Right lobe of liver (tissue), 6 donors: Measurements from ENCODE around the gene NAT16. TPM values are rescaled to one million over a fixed set of nuclear protein-coding genes. Genes with fewer than 3 reads are reported as not detected.

Experiments
- ATAC-seq, 4 donors: fragments of 200-7000 bp; cut with Tn5 transposase; one replicate each; pipeline ENCODE4 v1.9.1; 2020; ENCODE audit warnings: mild to moderate bottlenecking in 4 of 4, moderate library complexity in 4 of 4
- DNase-seq, 3 donors: peaks; one replicate each; pipeline ENCODE4 v3.0.0-alpha.2; 2020
- H3K27ac ChIP-seq, 3 donors: fragments of 200-600 bp; one replicate each; pipeline ENCODE4 v1.8.0; 2022
- H3K27me3 ChIP-seq, 2 donors: fragments of 200-600 bp; one replicate each; pipeline ENCODE4 v1.8.0; 2022
- H3K36me3 ChIP-seq, 4 donors: fragments of 200-600 bp; sonication (generic) in 1 of 4; one replicate each; pipeline versions ENCODE4 v1.5.1 to v1.8.0; 2017 to 2022; ENCODE audit warnings: control low read depth in 1 of 4
- H3K4me1 ChIP-seq, 4 donors: fragments of 200-600 bp; sonication (generic) in 1 of 4; one replicate each; pipeline versions ENCODE4 v1.5.1 to v1.8.0; 2017 to 2022; ENCODE audit warnings: control low read depth in 1 of 4
- H3K4me3 ChIP-seq, 3 donors: fragments of 200-600 bp; one replicate each; pipeline ENCODE4 v1.8.0; 2022
- H3K9me3 ChIP-seq, 4 donors: fragments of 200-600 bp; sonication (generic) in 1 of 4; one replicate each; pipeline versions ENCODE4 v1.5.1 to v1.8.0; 2017 to 2022; ENCODE audit warnings: control low read depth in 1 of 4
- POLR2A ChIP-seq: fragments of 450-650 bp; IDR thresholded peaks from one replicate; pipeline ENCODE4 v1.6.1; 2017; ENCODE audit warnings: antibody characterized with exemption, mild to moderate bottlenecking
- WGBS: methylation state at CpG from one replicate; pipeline ENCODE4 v1.1.6; 2018; ENCODE audit warnings: low coverage, low lambda C conversion rate; ENCODE audit not compliant: insufficient coverage; ENCODE audit errors: missing lambda C conversion rate; 5-methylcytosine and 5-hydroxymethylcytosine counted together
- intact Hi-C, 2 donors: fragments of 100-400 bp; cut with DNase I; formaldehyde crosslinking; loops; one replicate each; pipeline versions ENCODE4 v1.11.2 to v1.14.1; 2022
- total RNA-seq, 6 experiments: library from RNA; depleted of rRNA in 2 of 6; stranded (reverse); fragments of >200 nt in 2 of 6; fragmentation: NEBNext Ultra II Directional in 3 of 6; extraction: Animal tissue kit (Norgen Biotek cat#: 25700) in 3 of 6; gene quantifications; one replicate each; pipeline versions ENCODE4 v1.1.0 to v1.2.4, GENCODE V29; 2016 to 2023
- TF ChIP-seq, protein P1 (sequence below), 4 donors: fragments of 200-600 bp in 3 of 4; fragments of 450-650 bp in 1 of 4; IDR thresholded peaks; one replicate each; pipeline versions ENCODE4 v1.5.1 to v1.8.0; 2016 to 2022; ENCODE audit warnings: antibody characterized with exemption in 4 of 4, mild to moderate bottlenecking in 2 of 4
- donor health status: DM: no; HTN: yes; CAD: no.
- donor health status: DM: no; HTN: no; CAD: no.
- donor health status: DM: no; HTN: no; CAD: no.
- donor health status: DM: no; HTN: yes; CAD: no.
- donor health status: DM: no; HTN: yes; CAD: no.

Gene NAT16
- total RNA-seq, 6 experiments from 2014 or later: not detected

DNA sequence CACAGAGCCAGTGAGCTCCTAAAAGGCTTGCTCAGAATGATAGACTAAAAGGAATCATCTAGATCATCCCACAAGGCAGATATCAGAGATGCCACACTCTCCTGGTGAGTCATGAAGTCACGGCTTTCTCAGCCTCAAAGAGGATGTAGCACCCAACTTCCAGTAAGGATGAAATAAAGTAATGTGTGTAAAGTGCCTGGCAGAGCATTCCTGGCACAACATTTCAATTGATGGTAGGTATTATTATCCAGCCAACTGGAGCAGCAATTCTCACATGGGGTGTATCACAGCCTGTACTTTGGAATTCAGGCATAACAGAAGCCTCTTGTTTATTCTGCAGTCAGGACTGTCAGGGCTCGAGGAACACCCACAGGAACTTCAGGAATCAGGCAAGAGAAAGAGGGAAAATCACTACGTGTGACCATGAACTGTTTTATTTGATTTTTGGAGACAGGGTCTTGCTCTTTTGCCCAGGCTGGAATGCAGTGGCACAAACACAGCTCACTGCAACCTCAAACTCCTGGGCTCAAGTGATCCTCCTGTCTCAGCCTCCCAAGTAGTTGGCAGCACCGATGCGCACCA, 5.3 kb upstream of the NAT16 start:
- Histone ChIP-seq H3K4me3 (no peak overlapping the region), H3K9me3 (no peaks in the 10 kb centered on the region), H3K4me1 (no peaks in the 10 kb centered on the region), H3K27me3 (peaks cover 0 to 9% of the 10 kb centered on the region in 2 donors), H3K27ac (no peak overlapping the region), H3K36me3 (no peaks in the 10 kb centered on the region)
- intact Hi-C loops: no loop called here
- TF ChIP-seq POLR2A: no peak
- TF ChIP-seq, protein P1, sequence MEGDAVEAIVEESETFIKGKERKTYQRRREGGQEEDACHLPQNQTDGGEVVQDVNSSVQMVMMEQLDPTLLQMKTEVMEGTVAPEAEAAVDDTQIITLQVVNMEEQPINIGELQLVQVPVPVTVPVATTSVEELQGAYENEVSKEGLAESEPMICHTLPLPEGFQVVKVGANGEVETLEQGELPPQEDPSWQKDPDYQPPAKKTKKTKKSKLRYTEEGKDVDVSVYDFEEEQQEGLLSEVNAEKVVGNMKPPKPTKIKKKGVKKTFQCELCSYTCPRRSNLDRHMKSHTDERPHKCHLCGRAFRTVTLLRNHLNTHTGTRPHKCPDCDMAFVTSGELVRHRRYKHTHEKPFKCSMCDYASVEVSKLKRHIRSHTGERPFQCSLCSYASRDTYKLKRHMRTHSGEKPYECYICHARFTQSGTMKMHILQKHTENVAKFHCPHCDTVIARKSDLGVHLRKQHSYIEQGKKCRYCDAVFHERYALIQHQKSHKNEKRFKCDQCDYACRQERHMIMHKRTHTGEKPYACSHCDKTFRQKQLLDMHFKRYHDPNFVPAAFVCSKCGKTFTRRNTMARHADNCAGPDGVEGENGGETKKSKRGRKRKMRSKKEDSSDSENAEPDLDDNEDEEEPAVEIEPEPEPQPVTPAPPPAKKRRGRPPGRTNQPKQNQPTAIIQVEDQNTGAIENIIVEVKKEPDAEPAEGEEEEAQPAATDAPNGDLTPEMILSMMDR (IDR thresholded peaks at IDR 0.05): no peak
- WGBS: 54% methylated on average over 4 of the region's 5 CpGs
- ATAC-seq (peak in 2 of 4 donors; percentile 28 to 62), DNase-seq (no peak)

DNA sequence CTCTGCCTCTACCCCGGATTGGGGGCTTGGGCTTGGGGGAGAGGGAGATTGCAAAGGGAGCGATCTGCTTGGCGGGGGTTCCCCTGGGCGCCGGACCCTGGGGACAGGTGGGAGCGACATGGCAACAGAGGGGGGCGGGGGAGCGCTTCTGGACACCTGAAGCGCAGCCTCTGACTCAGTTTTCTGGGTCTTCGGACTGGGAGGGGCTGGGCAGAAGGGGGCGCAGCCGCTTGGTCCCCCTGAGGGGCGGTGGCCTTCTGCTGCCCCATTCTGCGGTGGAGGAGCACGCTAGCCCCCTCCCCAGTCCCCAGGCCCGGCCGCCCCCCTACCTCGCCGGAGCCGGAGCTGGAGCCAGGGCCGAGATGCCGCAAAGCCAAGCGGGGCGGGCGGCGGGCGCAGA, 380 bp downstream of the NAT16 start:
- 0% methylated on average over 1 of the region's 27 CpGs for WGBS
- intact Hi-C loops: no loop called here
- ATAC-seq: no peak

DNA sequence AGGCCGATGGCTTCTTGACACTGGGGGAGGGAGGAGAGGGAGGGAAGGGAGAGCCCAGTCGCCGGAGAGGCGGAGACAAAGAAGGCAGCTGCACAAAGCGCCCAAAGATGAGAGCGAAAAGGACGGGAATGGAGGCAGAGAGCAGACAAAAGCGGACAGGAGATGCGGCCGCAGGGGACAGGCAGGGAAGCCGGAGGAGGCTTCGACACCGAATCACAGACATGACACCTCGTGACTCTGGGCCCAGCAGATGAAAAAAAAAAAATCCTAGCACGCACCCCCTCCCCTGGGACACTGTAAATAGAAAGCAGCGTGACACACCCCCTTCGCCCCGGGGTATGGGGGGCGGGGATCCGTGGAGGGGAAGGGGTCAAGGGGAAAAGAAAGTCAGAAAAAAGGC, 976 bp downstream of the NAT16 start:
- Histone ChIP-seq H3K27ac (no peak overlapping the region), H3K4me1 (no peaks in the 10 kb centered on the region), H3K27me3 (peaks cover 0 to 31% of the 10 kb centered on the region in 2 donors), H3K9me3 (no peaks in the 10 kb centered on the region), H3K36me3 (no peaks in the 10 kb centered on the region), H3K4me3 (no peak overlapping the region)
- TF ChIP-seq, protein P1 (IDR thresholded peaks at IDR 0.05): no peak
- TF ChIP-seq POLR2A: no peak
- WGBS: 1% methylated on average over 20 of the region's 20 CpGs
- intact Hi-C loops: no loop called here
- ATAC-seq (no peak), DNase-seq (no peak)

More for the DNA sequence above, 380 bp downstream of the NAT16 start:
- TF ChIP-seq, protein P1 (IDR thresholded peaks at IDR 0.05): no peak
- TF ChIP-seq POLR2A: no peak
- Histone ChIP-seq H3K27ac (no peak overlapping the region), H3K4me1 (no peaks in the 10 kb centered on the region), H3K27me3 (peaks cover 0 to 25% of the 10 kb centered on the region in 2 donors), H3K4me3 (no peak overlapping the region), H3K9me3 (no peaks in the 10 kb centered on the region), H3K36me3 (no peaks in the 10 kb centered on the region)
- no peak for DNase-seq

DNA sequence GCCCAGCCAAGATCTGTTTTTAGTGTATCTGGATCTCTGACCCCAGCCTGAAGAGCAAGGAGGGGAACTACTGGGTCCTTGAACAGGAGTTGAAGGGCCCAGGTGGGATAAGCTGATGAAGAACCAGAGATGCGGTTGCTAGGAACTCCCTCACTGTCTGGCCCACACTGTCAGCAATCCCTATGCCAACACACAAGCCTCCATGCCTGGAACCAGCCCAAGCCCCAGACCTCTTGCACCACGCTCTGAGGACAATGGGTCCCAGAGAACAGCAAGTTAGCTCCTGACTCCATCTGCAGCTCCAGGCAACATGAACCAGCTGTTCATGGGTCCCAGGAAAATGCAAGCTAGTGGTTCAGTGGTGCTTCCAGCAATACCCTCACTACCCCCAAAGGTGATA, 2.4 kb downstream of the NAT16 start:
- Histone ChIP-seq H3K9me3 (no peaks in the 10 kb centered on the region), H3K27me3 (peaks cover 5 to 44% of the 10 kb centered on the region in 2 donors), H3K36me3 (no peaks in the 10 kb centered on the region), H3K4me1 (peaks cover 0 to 10% (median 0%) of the 10 kb centered on the region in 4 donors), H3K27ac (no peak overlapping the region), H3K4me3 (no peak overlapping the region)
- TF ChIP-seq, protein P1 (IDR thresholded peaks at IDR 0.05): no peak
- TF ChIP-seq POLR2A: no peak
- DNase-seq (no peak), ATAC-seq (peak in 1 of 4 donors; percentile 19)
- WGBS: 80% methylated on average over 1 of the region's 2 CpGs
- intact Hi-C loops: no loop called here
